HEK293 (cell line): ENCODE data around the gene CEP170B.
A peak's percentile ranks its signal among the peaks of the same experiment; 100 is the strongest.

Experiments used
- CTCF ChIA-PET: fragments of 350-600 bp; formaldehyde crosslinking; extraction: SDS; loops from one replicate; lab custom pipeline; 2021; ENCODE audit warnings: antibody characterized with exemption; lab: Yijun Ruan, JAX
- POLR2A ChIA-PET: fragments of 300-600 bp; formaldehyde crosslinking; extraction: SDS; loops from one replicate; lab custom pipeline; 2020; ENCODE audit warnings: antibody characterized with exemption, inconsistent platforms; lab: Yijun Ruan, JAX
- H3K27ac ChIP-seq: fragments of 200-500 bp; sonication (Bioruptor generic); 2 replicates; pipeline ENCODE4 v1.5.1; 2014; ENCODE audit warnings: low read depth, low read length, control low read depth, inconsistent platforms; ENCODE audit errors: extremely low read depth
- H3K36me3 ChIP-seq, 2 experiments: fragments of 200-500 bp in 1 of 2; sonication (Bioruptor generic) in 1 of 2; 1 replicate in 1 of 2; 2 replicates in 1 of 2; pipeline ENCODE4 v1.5.1; 2014 to 2017; ENCODE audit warnings: inconsistent platforms in 2 of 2, low read length in 2 of 2; ENCODE audit not compliant: control insufficient read depth in 2 of 2, insufficient read depth in 1 of 2
- H3K4me1 ChIP-seq: fragments of 200-500 bp; sonication (Bioruptor generic); 2 replicates; pipeline ENCODE4 v1.5.1; 2014; ENCODE audit warnings: mild to moderate bottlenecking, low read length, inconsistent platforms; ENCODE audit not compliant: control insufficient read depth, insufficient read depth
- H3K4me3 ChIP-seq: 2 replicates; pipeline ENCODE4 v1.5.1; 2011; ENCODE audit warnings: low read depth, mild to moderate bottlenecking, control low read depth, low read length, moderate library complexity
- H3K9me3 ChIP-seq: fragments of 200-500 bp; sonication (Bioruptor generic); 2 replicates; pipeline ENCODE4 v1.5.1; 2014; ENCODE audit warnings: low read depth, low read length, inconsistent platforms; ENCODE audit not compliant: control insufficient read depth, insufficient read depth
- EGR2 ChIP-seq: fragments of 450-650 bp; formaldehyde crosslinking; IDR thresholded peaks from 2 replicates; pipeline ENCODE4 v1.5.1; 2016; ENCODE audit warnings: low read depth, missing biosample characterization, missing genetic modification characterization
- KLF8 ChIP-seq: fragments of 450-650 bp; formaldehyde crosslinking; IDR thresholded peaks from 2 replicates; pipeline ENCODE4 v1.5.1; 2016; ENCODE audit warnings: missing biosample characterization, missing genetic modification characterization
- SCRT1 ChIP-seq: fragments of 450-650 bp; formaldehyde crosslinking; IDR thresholded peaks from 2 replicates; pipeline ENCODE4 v1.5.1; 2016; ENCODE audit warnings: missing biosample characterization, missing genetic modification characterization, borderline replicate concordance
- SCRT2 ChIP-seq: fragments of 450-650 bp; formaldehyde crosslinking; IDR thresholded peaks from 2 replicates; pipeline ENCODE4 v1.5.1; 2016; ENCODE audit warnings: missing biosample characterization, missing genetic modification characterization
- ZBTB17 ChIP-seq: fragments of 450-650 bp; formaldehyde crosslinking; IDR thresholded peaks from 2 replicates; pipeline ENCODE4 v1.5.1; 2016; ENCODE audit warnings: missing biosample characterization, missing genetic modification characterization
- ZFP41 ChIP-seq: fragments of 450-650 bp; formaldehyde crosslinking; IDR thresholded peaks from 2 replicates; pipeline ENCODE4 v1.5.1; 2016; ENCODE audit warnings: missing biosample characterization, missing genetic modification characterization, borderline replicate concordance
- ZNF138 ChIP-seq: fragments of 450-650 bp; formaldehyde crosslinking; IDR thresholded peaks from 2 replicates; pipeline ENCODE4 v1.5.1; 2016; ENCODE audit warnings: missing biosample characterization, missing genetic modification characterization, borderline replicate concordance
- ZNF155 ChIP-seq: fragments of 450-650 bp; formaldehyde crosslinking; IDR thresholded peaks from 2 replicates; pipeline ENCODE4 v1.5.1; 2016; ENCODE audit warnings: missing biosample characterization, missing genetic modification characterization
- ZNF23 ChIP-seq: fragments of 450-650 bp; formaldehyde crosslinking; IDR thresholded peaks from 2 replicates; pipeline ENCODE4 v1.5.1; 2016; ENCODE audit warnings: missing biosample characterization, missing genetic modification characterization, borderline replicate concordance
- ZNF274 ChIP-seq, 2 experiments: fragments of 200-500 bp in 1 of 2; fragments of 450-650 bp in 1 of 2; sonication (Bioruptor generic) in 1 of 2; formaldehyde crosslinking in 1 of 2; IDR thresholded peaks; 2 replicates each; pipeline versions ENCODE4 v1.5.1 to v1.6.1; 2014 to 2016; ENCODE audit warnings: borderline replicate concordance in 1 of 2, inconsistent platforms in 1 of 2, low read length in 1 of 2, missing biosample characterization in 1 of 2, missing genetic modification characterization in 1 of 2
- ZNF335 ChIP-seq: fragments of 450-650 bp; formaldehyde crosslinking; conservative IDR thresholded peaks from 2 replicates; pipeline ENCODE4 v1.5.1; 2016; ENCODE audit warnings: missing biosample characterization, missing genetic modification characterization
- ZNF391 ChIP-seq: fragments of 450-650 bp; formaldehyde crosslinking; IDR thresholded peaks from 2 replicates; pipeline ENCODE4 v1.5.1; 2016; ENCODE audit warnings: low read depth, missing biosample characterization, missing genetic modification characterization, borderline replicate concordance
- ZNF433 ChIP-seq: fragments of 450-650 bp; formaldehyde crosslinking; IDR thresholded peaks from 2 replicates; pipeline ENCODE4 v1.5.1; 2016; ENCODE audit warnings: missing biosample characterization, missing genetic modification characterization, low read depth
- ZNF776 ChIP-seq: fragments of 450-650 bp; formaldehyde crosslinking; IDR thresholded peaks from 2 replicates; pipeline ENCODE4 v1.5.0; 2017; ENCODE audit warnings: missing biosample characterization, missing genetic modification characterization, borderline replicate concordance
- TF ChIP-seq, protein P1 (sequence below): fragments of 450-650 bp; formaldehyde crosslinking; IDR thresholded peaks from 2 replicates; pipeline ENCODE4 v1.5.1; 2016; ENCODE audit warnings: missing biosample characterization, missing genetic modification characterization, borderline replicate concordance
- TF ChIP-seq, protein P2 (sequence below): fragments of 450-650 bp; formaldehyde crosslinking; IDR thresholded peaks from 2 replicates; pipeline ENCODE4 v1.5.1; 2016; ENCODE audit warnings: missing biosample characterization, missing genetic modification characterization

CEP170B gene

DNA sequence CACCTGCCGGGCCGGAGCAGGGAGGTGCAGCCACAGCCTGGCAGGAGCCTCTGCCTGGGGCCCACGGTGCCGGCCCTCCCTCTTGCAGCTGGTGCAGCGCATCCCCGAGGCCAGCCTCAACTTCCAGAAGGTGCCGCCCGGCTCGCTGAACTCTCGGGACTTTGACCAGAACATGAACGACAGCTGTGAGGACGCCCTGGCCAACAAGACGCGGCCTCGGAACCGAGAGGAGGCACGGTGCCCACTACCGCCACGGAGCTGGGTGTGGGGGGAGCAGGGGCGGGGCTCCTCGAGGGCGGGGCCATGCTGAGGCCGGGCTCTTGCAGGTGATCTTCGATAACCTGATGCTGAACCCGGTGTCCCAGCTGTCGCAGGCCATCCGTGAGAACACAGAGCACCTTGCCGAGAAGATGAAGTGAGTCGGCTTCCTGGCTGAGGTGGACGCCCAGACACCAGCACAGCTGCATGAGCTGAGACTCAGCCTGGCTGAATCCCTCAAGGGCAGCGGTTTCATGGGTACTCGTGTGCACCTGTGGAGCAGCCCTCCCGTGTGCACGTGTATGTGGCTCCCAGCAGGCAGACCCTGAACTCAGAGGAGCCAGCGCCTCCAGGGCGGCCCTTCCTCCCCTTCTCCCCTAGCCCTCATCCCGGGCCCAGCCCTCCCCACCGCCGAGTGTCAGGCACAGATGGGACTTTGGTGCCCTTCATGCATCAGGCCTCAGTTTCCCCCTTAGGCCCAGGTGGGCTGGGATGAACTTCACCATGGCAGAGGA, 28.6 kb downstream of the CEP170B start (continued):
- TF ChIP-seq ZBTB17 (tag by site-specific recombination) (peak; percentile 38; the same call in 1 of the 2 replicates), ZNF776 (tag by site-specific recombination) (no peak), ZNF155 (tag by site-specific recombination) (no peak), KLF8 (tag by site-specific recombination) (peak; percentile 62; the same call in 1 of the 2 replicates), ZNF23 (no peak)
- TF ChIP-seq, protein P1, sequence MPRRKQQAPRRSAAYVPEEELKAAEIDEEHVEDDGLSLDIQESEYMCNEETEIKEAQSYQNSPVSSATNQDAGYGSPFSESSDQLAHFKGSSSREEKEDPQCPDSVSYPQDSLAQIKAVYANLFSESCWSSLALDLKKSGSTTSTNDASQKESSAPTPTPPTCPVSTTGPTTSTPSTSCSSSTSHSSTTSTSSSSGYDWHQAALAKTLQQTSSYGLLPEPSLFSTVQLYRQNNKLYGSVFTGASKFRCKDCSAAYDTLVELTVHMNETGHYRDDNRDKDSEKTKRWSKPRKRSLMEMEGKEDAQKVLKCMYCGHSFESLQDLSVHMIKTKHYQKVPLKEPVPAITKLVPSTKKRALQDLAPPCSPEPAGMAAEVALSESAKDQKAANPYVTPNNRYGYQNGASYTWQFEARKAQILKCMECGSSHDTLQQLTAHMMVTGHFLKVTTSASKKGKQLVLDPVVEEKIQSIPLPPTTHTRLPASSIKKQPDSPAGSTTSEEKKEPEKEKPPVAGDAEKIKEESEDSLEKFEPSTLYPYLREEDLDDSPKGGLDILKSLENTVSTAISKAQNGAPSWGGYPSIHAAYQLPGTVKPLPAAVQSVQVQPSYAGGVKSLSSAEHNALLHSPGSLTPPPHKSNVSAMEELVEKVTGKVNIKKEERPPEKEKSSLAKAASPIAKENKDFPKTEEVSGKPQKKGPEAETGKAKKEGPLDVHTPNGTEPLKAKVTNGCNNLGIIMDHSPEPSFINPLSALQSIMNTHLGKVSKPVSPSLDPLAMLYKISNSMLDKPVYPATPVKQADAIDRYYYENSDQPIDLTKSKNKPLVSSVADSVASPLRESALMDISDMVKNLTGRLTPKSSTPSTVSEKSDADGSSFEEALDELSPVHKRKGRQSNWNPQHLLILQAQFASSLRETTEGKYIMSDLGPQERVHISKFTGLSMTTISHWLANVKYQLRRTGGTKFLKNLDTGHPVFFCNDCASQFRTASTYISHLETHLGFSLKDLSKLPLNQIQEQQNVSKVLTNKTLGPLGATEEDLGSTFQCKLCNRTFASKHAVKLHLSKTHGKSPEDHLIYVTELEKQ = no peak
- TF ChIP-seq, protein P2, sequence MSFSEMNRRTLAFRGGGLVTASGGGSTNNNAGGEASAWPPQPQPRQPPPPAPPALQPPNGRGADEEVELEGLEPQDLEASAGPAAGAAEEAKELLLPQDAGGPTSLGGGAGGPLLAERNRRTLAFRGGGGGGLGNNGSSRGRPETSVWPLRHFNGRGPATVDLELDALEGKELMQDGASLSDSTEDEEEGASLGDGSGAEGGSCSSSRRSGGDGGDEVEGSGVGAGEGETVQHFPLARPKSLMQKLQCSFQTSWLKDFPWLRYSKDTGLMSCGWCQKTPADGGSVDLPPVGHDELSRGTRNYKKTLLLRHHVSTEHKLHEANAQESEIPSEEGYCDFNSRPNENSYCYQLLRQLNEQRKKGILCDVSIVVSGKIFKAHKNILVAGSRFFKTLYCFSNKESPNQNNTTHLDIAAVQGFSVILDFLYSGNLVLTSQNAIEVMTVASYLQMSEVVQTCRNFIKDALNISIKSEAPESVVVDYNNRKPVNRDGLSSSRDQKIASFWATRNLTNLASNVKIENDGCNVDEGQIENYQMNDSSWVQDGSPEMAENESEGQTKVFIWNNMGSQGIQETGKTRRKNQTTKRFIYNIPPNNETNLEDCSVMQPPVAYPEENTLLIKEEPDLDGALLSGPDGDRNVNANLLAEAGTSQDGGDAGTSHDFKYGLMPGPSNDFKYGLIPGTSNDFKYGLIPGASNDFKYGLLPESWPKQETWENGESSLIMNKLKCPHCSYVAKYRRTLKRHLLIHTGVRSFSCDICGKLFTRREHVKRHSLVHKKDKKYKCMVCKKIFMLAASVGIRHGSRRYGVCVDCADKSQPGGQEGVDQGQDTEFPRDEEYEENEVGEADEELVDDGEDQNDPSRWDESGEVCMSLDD (tag by site-specific recombination) = no peak

DNA sequence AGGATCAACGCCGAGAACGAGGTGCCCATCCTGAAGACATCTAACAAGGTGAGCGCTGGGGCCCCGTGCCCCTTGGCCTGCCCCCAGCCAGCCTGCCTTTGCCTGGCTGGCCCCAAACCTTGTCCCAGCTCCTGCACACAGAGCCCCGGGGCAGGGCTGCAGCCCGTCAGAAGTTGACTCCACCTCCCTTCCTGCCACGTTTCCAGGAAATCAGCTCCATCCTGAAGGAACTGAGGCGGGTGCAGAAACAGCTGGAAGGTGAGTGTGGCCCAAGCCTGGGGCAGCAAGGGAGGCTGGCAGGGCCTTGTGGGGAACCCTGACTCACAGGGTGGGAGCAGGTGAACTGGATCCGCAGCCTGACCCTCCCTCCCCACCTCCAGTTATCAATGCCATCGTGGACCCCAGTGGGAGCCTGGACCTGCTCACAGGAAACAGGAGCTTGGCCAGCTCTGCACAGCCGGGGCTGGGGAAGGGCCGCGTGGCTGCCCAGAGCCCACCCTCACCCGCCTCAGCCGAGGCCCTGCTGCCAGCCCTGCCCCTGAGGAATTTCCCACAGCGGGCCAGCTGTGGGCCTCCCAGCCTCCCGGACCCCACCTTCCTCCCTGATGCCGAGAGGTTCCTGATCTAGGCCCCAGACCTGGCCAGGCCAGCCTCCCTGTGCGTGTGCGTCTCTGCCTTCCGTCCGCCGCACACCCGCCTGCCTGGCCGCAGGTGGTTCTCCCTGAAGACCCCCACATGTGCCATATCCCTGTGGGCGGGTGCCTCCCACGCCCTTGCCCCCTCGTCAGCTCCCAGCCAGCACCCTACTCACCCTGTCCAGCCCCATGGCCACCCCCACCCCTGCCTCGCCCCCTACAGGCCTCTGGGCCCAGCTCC, 29.5 kb downstream of the CEP170B start:
- TF ChIP-seq ZNF274 (IDR thresholded peaks at IDR 0.05; ENCODE audit: low read length) (no peak), ZNF274 (tag by site-specific recombination; IDR thresholded peaks at IDR 0.05; ENCODE audit: borderline replicate concordance) (no peak), ZNF138 (tag by site-specific recombination) (no peak), SCRT1 (tag by site-specific recombination) (no peak), SCRT2 (tag by site-specific recombination) (0 out of 2 replicates have a peak, but pooled peaks have one; percentile 24), EGR2 (tag by site-specific recombination) (peak; percentile 22; the same call in 1 of the 2 replicates), ZNF391 (tag by site-specific recombination) (no peak), ZNF335 (no peak), ZFP41 (tag by site-specific recombination) (no peak), ZNF433 (tag by site-specific recombination) (no peak)
- CTCF ChIA-PET = interaction anchor here (1.5 to 2.1 kb wide), 2 partner anchors 46 to 82 kb away, joined by 3 to 7 read pairs; no protein-coding TSS in a partner anchor
- H3K4me3 ChIP-seq = no peak overlapping the region
- POLR2A ChIA-PET = no interaction called here
- H3K4me1 ChIP-seq = peaks cover 7% of the 10 kb centered on the region
- no peaks in the 10 kb centered on the region for H3K9me3 ChIP-seq
- no peak overlapping the region for H3K27ac ChIP-seq
- peaks cover 0 to 22% of the 10 kb centered on the region in 2 experiments; a peak in 1 of 3 replicates for H3K36me3 ChIP-seq
